Spinal cord (tissue), 10 donors: ENCODE results near the gene HSD11B1L. TPM values are rescaled to one million over a fixed set of nuclear protein-coding genes. Genes with fewer than 3 reads are reported as not detected.

Experiments used
- DNase-seq, 6 donors: peaks; one replicate each; pipeline versions ENCODE4 v3.0.0 to v3.0.0-alpha.2; 2013 to 2015; ENCODE audit warnings: low spot score in 6 of 6, low read depth in 4 of 6
- H3K27ac ChIP-seq: one replicate; pipeline ENCODE4 v1.5.1; 2013; ENCODE audit warnings: low read depth, low read length, control low read depth
- H3K27me3 ChIP-seq: one replicate; pipeline ENCODE4 v1.6.1; 2013; ENCODE audit warnings: low read length; ENCODE audit not compliant: control insufficient read depth, insufficient read depth
- H3K36me3 ChIP-seq: one replicate; pipeline ENCODE4 v1.6.1; 2013; ENCODE audit warnings: low read length; ENCODE audit not compliant: control insufficient read depth, insufficient read depth
- H3K4me1 ChIP-seq: one replicate; pipeline ENCODE4 v1.6.1; 2013; ENCODE audit warnings: low read length; ENCODE audit not compliant: control insufficient read depth, insufficient read depth
- H3K4me3 ChIP-seq: one replicate; pipeline ENCODE4 v1.5.1; 2013; ENCODE audit warnings: low read depth, low read length, control low read depth
- H3K9me3 ChIP-seq: one replicate; pipeline ENCODE4 v1.6.1; 2013; ENCODE audit warnings: low read length; ENCODE audit not compliant: control insufficient read depth, insufficient read depth
- WGBS: methylation state at CpG from one replicate; pipeline ENCODE4 v1.1.5; 2013; ENCODE audit warnings: missing lambda C conversion rate; ENCODE audit not compliant: insufficient coverage; 5-methylcytosine and 5-hydroxymethylcytosine counted together
- polyA plus RNA-seq, 2 donors: library from polyadenylated mRNA; unstranded; fragments of 120-200 nt; gene quantifications; one replicate each; pipeline ENCODE4 v1.2.1, GENCODE V29; 2013; ENCODE audit not compliant: insufficient read length in 2 of 2
- total RNA-seq, 2 donors: library from RNA; depleted of rRNA in 1 of 2; stranded (reverse); fragments of 120-200 nt in 1 of 2; fragments of >200 nt in 1 of 2; gene quantifications; one replicate each; pipeline versions ENCODE4 v1.2.3 to v1.2.4, GENCODE V29; 2013 to 2014
- donor health status: healthy.

HSD11B1L gene
- total and polyA plus RNA-seq, 4 donors = 27.7 to 71.1 (median 47.8) TPM

DNA sequence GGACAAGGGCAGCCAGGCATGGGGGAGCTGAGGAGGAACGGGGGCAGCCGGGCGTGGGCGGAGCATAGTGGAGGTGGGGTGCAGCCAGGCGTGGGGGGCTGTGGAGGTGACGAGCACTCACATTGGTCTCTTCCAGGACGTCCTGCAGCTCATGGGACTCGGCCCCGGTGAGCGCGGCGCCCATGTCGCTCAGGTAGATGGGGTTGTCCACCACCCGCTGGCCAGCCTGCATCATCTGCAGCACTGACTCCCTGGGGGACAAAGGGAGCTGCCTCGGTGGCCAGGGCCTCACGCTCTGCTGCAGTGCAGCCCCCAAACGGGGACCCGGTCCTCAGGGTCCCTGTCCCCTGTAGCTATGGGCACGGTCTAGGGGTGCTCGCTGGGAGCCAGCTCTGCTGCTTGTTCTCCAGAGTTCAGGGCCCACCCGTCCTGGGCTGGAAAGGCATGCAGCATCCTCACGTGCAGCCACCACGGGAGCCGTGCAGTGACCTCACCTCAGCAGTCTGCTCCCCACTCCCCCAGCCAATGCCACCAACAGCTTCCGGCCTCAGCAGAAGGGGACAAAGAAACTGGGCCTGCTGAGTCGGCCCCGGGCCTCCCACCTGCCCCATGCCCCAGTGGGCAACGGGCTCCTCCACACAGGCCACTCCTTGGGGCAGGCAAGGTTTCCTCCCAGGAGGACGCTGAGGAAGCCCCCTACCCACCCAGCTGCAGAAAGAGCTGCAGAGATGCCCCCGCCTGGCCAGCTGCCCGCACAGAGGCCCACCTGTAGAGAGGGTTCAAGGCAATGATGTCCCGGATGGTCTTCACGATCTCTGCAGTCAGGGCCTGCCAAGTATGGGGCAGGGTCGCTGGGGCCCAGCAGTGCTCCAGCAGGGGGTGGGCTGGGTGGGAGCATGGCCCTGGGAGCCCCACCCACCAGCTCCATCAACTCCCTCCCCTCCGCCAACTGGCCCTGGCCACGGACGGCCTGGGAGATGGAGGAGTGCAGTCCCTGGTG is 27.0 kb downstream of the HSD11B1L start:
- Histone ChIP-seq H3K4me3 (no peak overlapping the region), H3K9me3 (no peaks in the 10 kb centered on the region), H3K27me3 (no peaks in the 10 kb centered on the region), H3K27ac (no peak overlapping the region), H3K4me1 (no peaks in the 10 kb centered on the region), H3K36me3 (peaks cover 97% of the 10 kb centered on the region)
- 96% methylated on average over 32 of the region's 37 CpGs for WGBS
- DNase-seq = no peak

- 97% methylated on average over 7 of the region's 8 CpGs for WGBS
- H3K4me3 ChIP-seq = no peak overlapping the region
- H3K36me3 ChIP-seq = peaks cover 74% of the 10 kb centered on the region
Measured at GRCh38 chr19:5711025-5711424, 30.2 kb downstream of the HSD11B1L start.

GRCh38 chr19:5711713-5712161 is 30.9 kb downstream of the HSD11B1L start:
- 92% methylated on average over 25 of the region's 25 CpGs for WGBS

More at GRCh38 chr19:5711025-5711424, 30.2 kb downstream of the HSD11B1L start:
- H3K27ac ChIP-seq = no peak overlapping the region
- H3K4me1 ChIP-seq = no peaks in the 10 kb centered on the region
- DNase-seq = no peak
- no peaks in the 10 kb centered on the region for H3K9me3 ChIP-seq
- no peaks in the 10 kb centered on the region for H3K27me3 ChIP-seq

GRCh38 chr19:5713228-5713627 is 32.4 kb downstream of the HSD11B1L start:
- no peaks in the 10 kb centered on the region for H3K9me3 ChIP-seq
- peaks cover 8% of the 10 kb centered on the region for H3K4me1 ChIP-seq
- no peak overlapping the region for H3K4me3 ChIP-seq
- no peaks in the 10 kb centered on the region for H3K27me3 ChIP-seq
- H3K27ac ChIP-seq = no peak overlapping the region
- H3K36me3 ChIP-seq = peaks cover 63% of the 10 kb centered on the region
- WGBS = 94% methylated on average over 8 of the region's 9 CpGs
- DNase-seq = no peak

More at GRCh38 chr19:5711713-5712161, 30.9 kb downstream of the HSD11B1L start:
- Histone ChIP-seq H3K4me1 (no peaks in the 10 kb centered on the region), H3K36me3 (peaks cover 67% of the 10 kb centered on the region), H3K27ac (no peak overlapping the region), H3K27me3 (no peaks in the 10 kb centered on the region), H3K4me3 (no peak overlapping the region), H3K9me3 (no peaks in the 10 kb centered on the region)
- no peak for DNase-seq

DNA sequence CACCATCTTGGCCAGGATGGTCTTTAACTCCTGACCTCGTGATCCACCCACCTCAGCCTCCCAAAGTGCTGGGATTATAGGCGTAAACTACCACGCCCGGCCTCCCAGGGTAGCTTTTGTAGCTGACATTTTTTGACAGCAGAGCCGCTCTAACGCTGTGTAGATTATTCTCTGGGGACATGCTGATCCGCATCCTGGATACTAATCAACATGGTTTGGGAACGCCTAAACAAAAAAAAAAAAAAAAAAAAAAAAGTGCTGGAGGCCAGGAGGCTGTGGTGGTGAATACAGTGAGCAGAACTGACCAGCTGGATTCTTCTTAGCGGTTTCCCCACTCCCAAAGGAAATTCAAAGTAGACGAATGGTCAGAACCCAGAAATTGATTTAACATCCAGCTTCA is 34.0 kb downstream of the HSD11B1L start:
- 88% methylated on average over 7 of the region's 10 CpGs for WGBS
- Histone ChIP-seq H3K4me3 (no peak overlapping the region), H3K4me1 (peaks cover 21% of the 10 kb centered on the region), H3K27me3 (no peaks in the 10 kb centered on the region), H3K27ac (no peak overlapping the region), H3K36me3 (peaks cover 50% of the 10 kb centered on the region), H3K9me3 (no peaks in the 10 kb centered on the region)
- no peak for DNase-seq

DNA sequence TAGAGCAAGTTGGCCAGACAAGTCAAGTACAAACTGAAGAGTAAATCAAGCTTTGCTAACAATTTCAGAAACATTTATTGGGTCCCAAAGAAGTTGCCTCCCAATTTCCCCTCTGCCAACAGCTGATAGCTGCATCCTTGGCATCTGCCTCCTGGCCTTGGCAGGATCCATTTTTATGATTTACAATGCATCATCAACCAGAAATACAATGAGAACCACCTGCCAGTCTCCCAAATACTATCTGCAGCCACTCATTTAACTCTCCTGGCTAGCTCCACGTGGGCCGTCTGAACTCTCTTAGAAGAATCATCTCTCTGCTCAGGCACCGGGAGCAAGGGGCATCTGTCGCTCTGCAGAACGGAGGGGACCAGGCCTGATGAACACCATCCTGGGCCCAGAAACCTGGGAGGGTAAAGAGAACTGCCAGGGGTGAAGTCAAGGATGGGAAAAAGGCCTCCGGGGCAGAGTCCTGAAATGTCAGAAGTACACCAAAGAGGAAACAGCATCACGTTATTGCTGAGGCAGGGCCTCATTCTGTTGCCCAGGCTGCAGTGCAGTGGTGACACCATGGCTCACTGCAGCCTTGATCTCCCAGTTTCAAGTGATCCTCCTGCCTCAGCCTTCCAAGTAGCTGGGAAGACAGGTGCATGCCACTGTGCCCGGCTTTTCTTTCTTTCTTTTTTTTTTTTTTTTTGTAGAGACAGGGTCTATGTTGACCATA is 36.5 kb downstream of the HSD11B1L start:
- Histone ChIP-seq H3K27ac (no peak overlapping the region), H3K4me1 (peaks cover 29% of the 10 kb centered on the region), H3K9me3 (no peaks in the 10 kb centered on the region), H3K36me3 (peaks cover 24% of the 10 kb centered on the region), H3K4me3 (no peak overlapping the region), H3K27me3 (no peaks in the 10 kb centered on the region)
- WGBS = 91% methylated on average over 5 of the region's 8 CpGs
- no peak for DNase-seq

- H3K27me3 ChIP-seq = no peaks in the 10 kb centered on the region
- DNase-seq = no peak
- no peaks in the 10 kb centered on the region for H3K9me3 ChIP-seq
- 93% methylated on average over 10 of the region's 14 CpGs for WGBS
- H3K27ac ChIP-seq = no peak overlapping the region
- H3K4me1 ChIP-seq = peaks cover 29% of the 10 kb centered on the region
- no peak overlapping the region for H3K4me3 ChIP-seq
- H3K36me3 ChIP-seq = peaks cover 17% of the 10 kb centered on the region
Measured at GRCh38 chr19:5718037-5718578, 37.3 kb downstream of the HSD11B1L start.

- no peaks in the 10 kb centered on the region for H3K27me3 ChIP-seq
- DNase-seq = no peak
- H3K36me3 ChIP-seq = peaks cover 12% of the 10 kb centered on the region
- peaks cover 29% of the 10 kb centered on the region for H3K4me1 ChIP-seq
- H3K27ac ChIP-seq = peak overlapping the region; percentile 3
- H3K9me3 ChIP-seq = no peaks in the 10 kb centered on the region
- peak overlapping the region; percentile 92 for H3K4me3 ChIP-seq
- 20% methylated on average over 9 of the region's 11 CpGs for WGBS
Measured at GRCh38 chr19:5718579-5719273, 37.9 kb downstream of the HSD11B1L start.
